GM23248 (cell line): ENCODE measurements around the gene ANKRD16. TPM values are rescaled to one million over a fixed set of nuclear protein-coding genes. Genes with fewer than 3 reads are reported as not detected.

Source experiments
- DNase-seq: peaks from one replicate; pipeline ENCODE4 v3.0.0-alpha.2; 2015
- H2AFZ ChIP-seq: fragments of 200-600 bp; sonication (generic); 2 replicates; pipeline ENCODE4 v1.6.1; 2016; ENCODE audit warnings: antibody characterized with exemption
- H3F3A ChIP-seq: fragments of 200-600 bp; sonication (generic); 2 replicates; pipeline ENCODE4 v1.6.1; 2016; ENCODE audit warnings: mild to moderate bottlenecking, antibody characterized with exemption, mixed run types; ENCODE audit not compliant: insufficient read depth
- H3K27ac ChIP-seq: fragments of 200-600 bp; sonication (generic); 2 replicates; pipeline ENCODE4 v1.5.1; 2016; ENCODE audit warnings: mild to moderate bottlenecking
- H3K27me3 ChIP-seq: fragments of 200-600 bp; sonication (generic); replicated peaks from 2 replicates; pipeline ENCODE4 v1.6.1; 2016; ENCODE audit warnings: mild to moderate bottlenecking; ENCODE audit not compliant: insufficient read depth
- H3K36me3 ChIP-seq: fragments of 200-600 bp; sonication (generic); 2 replicates; pipeline ENCODE4 v1.6.1; 2016; ENCODE audit warnings: low read depth, mild to moderate bottlenecking
- H3K4me1 ChIP-seq: fragments of 200-600 bp; sonication (generic); 2 replicates; pipeline ENCODE4 v1.6.1; 2016; ENCODE audit warnings: mild to moderate bottlenecking; ENCODE audit not compliant: insufficient read depth
- H3K4me2 ChIP-seq: fragments of 200-600 bp; sonication (generic); one replicate; pipeline ENCODE4 v1.6.1; 2016; ENCODE audit warnings: mild to moderate bottlenecking; ENCODE audit not compliant: unreplicated experiment
- H3K4me3 ChIP-seq: fragments of 200-600 bp; sonication (generic); 2 replicates; pipeline ENCODE4 v1.5.1; 2016; ENCODE audit warnings: mild to moderate bottlenecking
- H3K79me2 ChIP-seq: fragments of 200-600 bp; sonication (generic); 2 replicates; pipeline ENCODE4 v1.6.1; 2016; ENCODE audit warnings: mild to moderate bottlenecking; ENCODE audit not compliant: insufficient read depth
- H3K9ac ChIP-seq: fragments of 200-600 bp; sonication (generic); 2 replicates; pipeline ENCODE4 v1.6.1; 2016; ENCODE audit warnings: mild to moderate bottlenecking
- H3K9me2 ChIP-seq: fragments of 200-600 bp; sonication (generic); 2 replicates; pipeline ENCODE4 v1.6.1; 2016; ENCODE audit warnings: mixed run types, mild to moderate bottlenecking, moderate library complexity; ENCODE audit not compliant: insufficient read depth
- H3K9me3 ChIP-seq: fragments of 200-600 bp; sonication (generic); one replicate; pipeline ENCODE4 v1.6.1; 2017; ENCODE audit warnings: low read depth
- H4K20me1 ChIP-seq: fragments of 200-600 bp; sonication (generic); 2 replicates; pipeline ENCODE4 v1.6.0; 2016; ENCODE audit not compliant: insufficient read depth
- EZH2 ChIP-seq: fragments of 200-600 bp; sonication (generic); IDR thresholded peaks from 2 replicates; pipeline ENCODE4 v1.6.1; 2018; ENCODE audit warnings: antibody characterized with exemption, mild to moderate bottlenecking; ENCODE audit not compliant: insufficient read depth, poor library complexity, severe bottlenecking
- EZH2phosphoT487 ChIP-seq: fragments of 200-600 bp; sonication (generic); IDR thresholded peaks from 2 replicates; pipeline ENCODE4 v1.6.1; 2018; ENCODE audit warnings: antibody characterized with exemption, moderate library complexity, mild to moderate bottlenecking, low read depth; ENCODE audit not compliant: insufficient read depth
- WGBS, 2 experiments: methylation state at CpG; one replicate each; pipeline ENCODE4 v1.1.6; 2015 to 2017; ENCODE audit warnings: low lambda C conversion rate in 2 of 2, low coverage in 1 of 2; ENCODE audit errors: missing lambda C conversion rate in 2 of 2; 5-methylcytosine and 5-hydroxymethylcytosine counted together
- in situ Hi-C: fragments of 300-500 bp; cut with MboI; formaldehyde crosslinking; loops from 2 replicates; pipeline ENCODE4 v1.15.0; 2020
- polyA plus RNA-seq: library from polyadenylated mRNA; unstranded; fragments of >200 nt; fragmentation: Nextera tagmentation; extraction: Ambion mirVana; gene quantifications from 2 replicates; pipeline ENCODE4 v1.2.1, GENCODE V29; 2016
- total RNA-seq: library from RNA; depleted of rRNA; stranded (reverse); fragments of >200 nt; shearing (Covaris generic); gene quantifications from 2 replicates; pipeline ENCODE4 v1.2.3, GENCODE V29; 2014

The ANKRD16 gene
- total and polyA plus RNA-seq, 2 experiments from 2014 or later, result 2.7 to 5.4 TPM

- H3F3A ChIP-seq, result no peaks in the 10 kb centered on the region; the same call in 1 of the 2 replicates
- no peaks in the 10 kb centered on the region for H3K9me2 ChIP-seq
- H3K9ac ChIP-seq, result no peak overlapping the region
- no peaks in the 10 kb centered on the region for H3K27me3 ChIP-seq
- in situ Hi-C loops, result no loop called here
- H3K4me1 ChIP-seq, result no peaks in the 10 kb centered on the region
- no peak overlapping the region for H3K27ac ChIP-seq
- no peak for DNase-seq
- no peaks in the 10 kb centered on the region; the same call in 1 of the 2 replicates for H3K79me2 ChIP-seq
- H4K20me1 ChIP-seq, result no peaks in the 10 kb centered on the region
- TF ChIP-seq EZH2phosphoT487, result no peak
- TF ChIP-seq EZH2, result no peak
- 96 to 97% methylated on average over 14 of the region's 14 CpGs for WGBS, 2 experiments
- no peak overlapping the region for H3K4me3 ChIP-seq
- H3K9me3 ChIP-seq, result no peaks in the 10 kb centered on the region
- H2AFZ ChIP-seq, result no peak overlapping the region
- H3K4me2 ChIP-seq, result no peak overlapping the region
- H3K36me3 ChIP-seq, result peaks cover 47% of the 10 kb centered on the region; the same call in 1 of the 2 replicates
Observed at GRCh38 chr10:5933909-5934546, 44.3 kb upstream of the ANKRD16 start.

- no peaks in the 10 kb centered on the region; the same call in 1 of the 2 replicates for H3K79me2 ChIP-seq
- no peak for DNase-seq
- no peaks in the 10 kb centered on the region for H4K20me1 ChIP-seq
- H3K27me3 ChIP-seq, result no peaks in the 10 kb centered on the region
- in situ Hi-C loops, result no loop called here
- TF ChIP-seq EZH2phosphoT487, result no peak
- no peak for TF ChIP-seq EZH2
- H3K9me3 ChIP-seq, result no peaks in the 10 kb centered on the region
- no peak overlapping the region for H3K4me2 ChIP-seq
- H3K36me3 ChIP-seq, result peaks cover 58% of the 10 kb centered on the region
- peaks cover 17% of the 10 kb centered on the region for H3F3A ChIP-seq
- H3K27ac ChIP-seq, result no peak overlapping the region
- H2AFZ ChIP-seq, result no peak overlapping the region
- peaks cover 5% of the 10 kb centered on the region for H3K4me1 ChIP-seq
- no peak overlapping the region for H3K9ac ChIP-seq
- H3K4me3 ChIP-seq, result no peak overlapping the region
- WGBS, 2 experiments, result 92 to 95% methylated on average over 5 of the region's 5 CpGs
- no peaks in the 10 kb centered on the region for H3K9me2 ChIP-seq
Observed at GRCh38 chr10:5932345-5932744, 42.7 kb upstream of the ANKRD16 start.

GRCh38 chr10:5930272-5930671, 40.6 kb upstream of the ANKRD16 start:
- TF ChIP-seq EZH2phosphoT487 (no peak), EZH2 (no peak)
- 93 to 95% methylated on average over 11 of the region's 11 CpGs for WGBS, 2 experiments

GRCh38 chr10:5929442-5929841, 39.7 kb upstream of the ANKRD16 start:
- in situ Hi-C loops, result no loop called here
- no peak overlapping the region for H3K4me3 ChIP-seq
- H2AFZ ChIP-seq, result no peak overlapping the region
- 63 to 65% methylated on average over 8 of the region's 8 CpGs for WGBS, 2 experiments
- H3K9me2 ChIP-seq, result no peaks in the 10 kb centered on the region
- no peak overlapping the region for H3K4me2 ChIP-seq
- H3K79me2 ChIP-seq, result no peaks in the 10 kb centered on the region; the same call in 1 of the 2 replicates
- DNase-seq, result no peak
- no peak overlapping the region for H3K27ac ChIP-seq
- no peaks in the 10 kb centered on the region for H4K20me1 ChIP-seq
- peaks cover 14% of the 10 kb centered on the region for H3K4me1 ChIP-seq
- H3K9ac ChIP-seq, result no peak overlapping the region
- H3K36me3 ChIP-seq, result peaks cover 35% of the 10 kb centered on the region
- no peaks in the 10 kb centered on the region for H3K27me3 ChIP-seq
- H3F3A ChIP-seq, result peaks cover 29% of the 10 kb centered on the region
- no peaks in the 10 kb centered on the region for H3K9me3 ChIP-seq
- TF ChIP-seq EZH2, result no peak
- TF ChIP-seq EZH2phosphoT487, result no peak

More at GRCh38 chr10:5930272-5930671, 40.6 kb upstream of the ANKRD16 start:
- Histone ChIP-seq H2AFZ (no peak overlapping the region), H3K4me3 (no peak overlapping the region), H3K79me2 (no peaks in the 10 kb centered on the region; the same call in 1 of the 2 replicates), H3K4me2 (no peak overlapping the region), H3K27ac (no peak overlapping the region), H3K9ac (no peak overlapping the region), H3K36me3 (peaks cover 40% of the 10 kb centered on the region), H3K9me3 (no peaks in the 10 kb centered on the region), H3K4me1 (peaks cover 14% of the 10 kb centered on the region), H4K20me1 (no peaks in the 10 kb centered on the region), H3F3A (peaks cover 29% of the 10 kb centered on the region), H3K9me2 (no peaks in the 10 kb centered on the region), H3K27me3 (no peaks in the 10 kb centered on the region)
- in situ Hi-C loops, result no loop called here
- no peak for DNase-seq
